Hematopoietic multipotent progenitor cell treated with erythropoietin and hydrocortisone succinate and interleukin-3 and kit ligand, for 15 days (in vitro differentiated cells): ENCODE measurements around the gene SLC10A2.
"Not testable (repeated sequence)": the region's sequence is repeated elsewhere in the genome, so short reads cannot be mapped to it uniquely, and the experiment has no call there.

Experiments used
- DNase-seq: peaks from one replicate; pipeline ENCODE4 v3.0.0-alpha.2; 2015; ENCODE audit warnings: low spot score

Gene SLC10A2, protein sequence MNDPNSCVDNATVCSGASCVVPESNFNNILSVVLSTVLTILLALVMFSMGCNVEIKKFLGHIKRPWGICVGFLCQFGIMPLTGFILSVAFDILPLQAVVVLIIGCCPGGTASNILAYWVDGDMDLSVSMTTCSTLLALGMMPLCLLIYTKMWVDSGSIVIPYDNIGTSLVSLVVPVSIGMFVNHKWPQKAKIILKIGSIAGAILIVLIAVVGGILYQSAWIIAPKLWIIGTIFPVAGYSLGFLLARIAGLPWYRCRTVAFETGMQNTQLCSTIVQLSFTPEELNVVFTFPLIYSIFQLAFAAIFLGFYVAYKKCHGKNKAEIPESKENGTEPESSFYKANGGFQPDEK

DNA sequence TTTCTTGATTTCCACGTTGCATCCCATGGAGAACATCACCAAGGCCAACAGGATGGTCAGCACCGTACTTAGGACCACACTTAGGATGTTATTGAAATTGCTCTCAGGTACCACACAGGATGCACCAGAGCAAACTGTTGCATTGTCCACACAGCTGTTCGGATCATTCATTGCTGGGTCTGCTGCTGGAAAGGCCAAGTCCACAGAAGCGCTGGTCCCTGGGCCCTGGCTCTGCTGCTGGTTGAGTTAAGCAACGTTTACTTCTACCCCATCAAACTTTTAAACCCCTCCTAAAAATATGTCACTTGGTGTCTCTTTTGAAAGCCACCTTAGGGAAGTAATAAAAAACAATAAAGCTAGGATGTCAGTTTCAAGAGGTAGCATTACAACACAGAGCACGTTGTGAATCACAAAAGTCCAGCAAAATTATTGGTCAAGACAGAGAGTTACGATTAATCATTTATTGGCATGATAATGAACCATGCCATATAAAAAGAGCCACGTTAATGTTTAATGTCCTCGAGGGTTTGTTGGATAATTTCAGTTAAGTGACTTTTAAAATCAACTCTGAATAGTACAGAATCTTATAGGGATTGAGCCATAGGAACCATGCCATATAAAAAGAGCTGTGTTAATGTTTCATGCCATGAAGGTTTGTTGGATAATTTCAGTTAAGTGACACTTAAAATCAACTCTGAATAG lies at the start of gene SLC10A2:
SLC10A2 (minus strand) TSS at position 339 of the 702 bp plus-strand sequence; CDS start at position 171, 168 bp downstream.
- no peak for DNase-seq

DNA sequence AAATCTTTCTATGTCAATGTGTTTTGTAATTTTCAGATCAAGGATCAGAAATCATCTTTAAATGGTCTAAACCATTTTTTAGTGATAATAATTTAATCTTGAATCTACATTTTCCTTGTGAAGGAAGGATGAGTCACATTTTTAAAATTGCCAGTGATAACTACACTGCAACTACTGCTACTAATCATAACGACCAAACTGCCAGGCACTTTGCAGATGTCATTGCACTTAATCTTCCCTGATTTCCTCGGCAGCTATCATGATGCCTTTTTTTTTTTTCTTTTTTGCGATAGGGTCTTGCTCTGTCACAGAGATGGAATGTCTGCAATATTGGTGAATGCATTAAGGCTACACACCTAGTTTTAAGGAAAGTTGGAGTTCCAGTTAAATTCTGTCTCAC lies 41.4 kb upstream of the SLC10A2 start:
- no peak for DNase-seq

DNA sequence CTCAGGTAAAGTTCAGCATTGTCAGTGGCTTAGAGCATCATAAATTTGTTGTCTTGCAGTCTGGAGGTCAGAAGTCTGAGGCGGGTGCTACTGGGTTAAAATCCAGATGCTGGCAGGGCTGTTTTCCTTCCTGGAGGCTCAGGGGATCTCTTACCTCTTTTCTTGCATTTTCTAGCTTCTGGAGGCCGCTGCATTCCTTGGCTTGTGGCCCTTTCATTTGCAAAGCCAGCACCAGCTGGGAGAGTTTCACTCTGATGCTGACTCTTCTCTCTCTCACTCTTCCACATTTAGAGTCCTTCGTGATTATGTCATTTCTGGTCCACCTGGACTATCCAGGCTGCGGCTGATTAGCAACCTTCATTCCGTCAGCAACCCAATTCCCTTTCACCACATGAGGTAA lies 38.1 kb upstream of the SLC10A2 start:
- no peak for DNase-seq

DNA sequence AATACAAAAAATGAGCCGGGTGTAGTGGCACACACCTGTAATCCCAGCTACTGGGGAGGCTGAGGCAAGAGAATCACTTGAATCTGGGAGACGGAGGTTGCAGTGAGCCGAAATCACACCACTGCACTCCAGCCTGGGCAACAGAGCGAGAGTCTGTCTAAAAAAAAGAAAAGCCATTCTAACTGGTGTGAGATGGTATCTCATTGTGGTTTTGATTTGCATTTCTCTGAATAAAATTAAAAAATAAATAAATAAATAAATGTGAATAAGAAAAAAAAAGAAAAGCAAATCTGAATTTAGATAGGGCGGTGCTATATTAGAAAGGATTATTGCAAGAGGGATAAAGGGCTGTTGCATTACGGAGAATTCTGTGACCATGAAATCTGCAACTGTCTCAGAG lies 37.2 kb upstream of the SLC10A2 start:
- DNase-seq = not testable (repeated sequence)

- DNase-seq = no peak
These were observed 36.3 kb upstream of the SLC10A2 start for GRCh38 chr13:103102482-103102881.

GRCh38 chr13:103101901-103102300 lies 35.7 kb upstream of the SLC10A2 start:
- DNase-seq = no peak

GRCh38 chr13:103101500-103101899 lies 35.3 kb upstream of the SLC10A2 start:
- DNase-seq = no peak

- no peak for DNase-seq
These were observed 34.6 kb upstream of the SLC10A2 start for GRCh38 chr13:103100830-103101229.

DNA sequence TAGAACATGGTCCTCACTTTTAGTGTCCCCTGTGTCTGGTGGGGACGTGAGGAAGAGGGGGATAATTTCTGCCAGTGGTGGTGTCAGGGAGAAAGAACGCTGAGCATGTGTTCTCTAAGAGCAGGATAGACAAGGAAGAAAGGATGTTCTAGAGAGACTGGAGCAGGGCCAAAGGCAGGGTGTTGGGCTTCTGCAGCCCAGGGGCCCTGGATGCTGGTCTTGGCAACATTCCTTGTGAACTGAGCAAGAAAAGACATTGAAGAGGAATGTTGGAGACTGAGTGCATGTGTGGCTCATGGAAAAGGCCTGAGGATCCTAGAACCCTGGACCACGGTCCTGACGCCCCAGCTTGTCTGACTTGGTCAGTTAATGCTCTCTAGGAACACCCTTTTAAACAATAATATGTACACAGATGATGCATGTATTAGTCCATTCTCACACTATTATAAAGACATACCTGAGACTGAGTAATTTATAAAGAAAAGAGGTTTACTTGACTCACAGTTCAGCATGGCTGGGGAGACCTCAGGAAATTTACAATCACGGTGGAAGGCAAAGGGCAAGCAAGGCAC lies 33.6 kb upstream of the SLC10A2 start:
- DNase-seq = no peak

GRCh38 chr13:103098535-103098934 lies 32.3 kb upstream of the SLC10A2 start:
- DNase-seq = no peak

GRCh38 chr13:103097366-103097928 lies 31.2 kb upstream of the SLC10A2 start:
- DNase-seq = no peak

DNA sequence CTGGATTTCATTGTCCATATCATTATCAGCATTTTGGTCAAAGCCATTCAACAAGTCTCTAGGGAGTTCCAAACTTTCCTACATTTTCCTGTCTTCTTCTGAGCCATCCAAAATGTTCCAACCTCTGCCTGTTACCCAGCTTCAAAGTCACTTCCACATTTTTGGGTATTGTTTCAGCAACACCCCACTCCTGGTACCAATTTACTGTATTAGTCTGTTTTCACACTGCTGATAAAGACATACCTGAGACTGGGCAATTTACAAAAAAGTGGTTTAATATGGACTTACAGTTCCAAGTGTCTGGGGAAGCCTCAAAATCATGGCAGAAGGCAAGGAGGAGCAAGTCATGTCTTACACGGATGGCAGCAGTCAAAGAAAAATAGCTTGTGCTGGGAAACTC lies 27.4 kb upstream of the SLC10A2 start:
- not testable (repeated sequence) for DNase-seq

DNA sequence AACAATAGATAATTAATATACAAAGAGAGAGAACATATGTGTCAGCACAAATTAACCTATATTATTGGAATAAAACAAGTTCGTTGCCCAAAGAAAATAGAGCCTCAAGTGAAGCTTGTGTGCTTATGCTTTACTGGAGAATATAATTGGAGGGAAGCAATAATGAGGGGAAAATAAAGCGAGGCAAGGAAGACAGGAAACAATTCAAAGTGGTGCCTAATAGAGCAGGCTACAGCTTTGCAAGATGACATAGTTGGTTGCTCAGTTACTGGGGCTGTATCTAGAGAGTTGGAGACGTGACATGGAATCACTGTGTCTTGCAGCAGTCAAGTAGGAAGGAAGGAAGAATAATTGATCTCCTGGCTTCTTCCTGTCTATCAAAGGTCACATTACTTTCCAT lies 21.1 kb upstream of the SLC10A2 start:
- DNase-seq = no peak

- DNase-seq = no peak
These were observed 15.2 kb upstream of the SLC10A2 start for GRCh38 chr13:103081435-103081834.

DNA sequence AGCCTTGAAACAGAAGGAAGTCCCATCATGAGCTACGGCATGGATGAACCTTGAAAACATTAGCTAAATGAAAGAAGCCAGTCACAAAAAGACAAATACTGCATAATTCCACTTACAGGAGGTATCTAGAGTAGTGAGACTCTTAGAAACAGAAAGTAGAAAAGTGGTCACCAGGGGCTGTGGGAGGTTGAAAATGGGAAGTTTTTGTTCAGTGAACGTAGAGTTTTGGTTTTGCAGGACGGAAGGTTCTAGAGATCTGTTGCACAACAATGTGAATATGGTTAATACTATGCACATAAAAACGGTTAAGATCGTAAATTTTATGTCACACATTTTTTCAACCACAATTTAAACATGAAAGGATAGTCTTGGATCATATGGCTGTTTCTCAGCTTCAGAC lies 11.9 kb upstream of the SLC10A2 start:
- no peak for DNase-seq

- no peak for DNase-seq
These were observed 2.6 kb upstream of the SLC10A2 start for GRCh38 chr13:103068836-103069235.

DNA sequence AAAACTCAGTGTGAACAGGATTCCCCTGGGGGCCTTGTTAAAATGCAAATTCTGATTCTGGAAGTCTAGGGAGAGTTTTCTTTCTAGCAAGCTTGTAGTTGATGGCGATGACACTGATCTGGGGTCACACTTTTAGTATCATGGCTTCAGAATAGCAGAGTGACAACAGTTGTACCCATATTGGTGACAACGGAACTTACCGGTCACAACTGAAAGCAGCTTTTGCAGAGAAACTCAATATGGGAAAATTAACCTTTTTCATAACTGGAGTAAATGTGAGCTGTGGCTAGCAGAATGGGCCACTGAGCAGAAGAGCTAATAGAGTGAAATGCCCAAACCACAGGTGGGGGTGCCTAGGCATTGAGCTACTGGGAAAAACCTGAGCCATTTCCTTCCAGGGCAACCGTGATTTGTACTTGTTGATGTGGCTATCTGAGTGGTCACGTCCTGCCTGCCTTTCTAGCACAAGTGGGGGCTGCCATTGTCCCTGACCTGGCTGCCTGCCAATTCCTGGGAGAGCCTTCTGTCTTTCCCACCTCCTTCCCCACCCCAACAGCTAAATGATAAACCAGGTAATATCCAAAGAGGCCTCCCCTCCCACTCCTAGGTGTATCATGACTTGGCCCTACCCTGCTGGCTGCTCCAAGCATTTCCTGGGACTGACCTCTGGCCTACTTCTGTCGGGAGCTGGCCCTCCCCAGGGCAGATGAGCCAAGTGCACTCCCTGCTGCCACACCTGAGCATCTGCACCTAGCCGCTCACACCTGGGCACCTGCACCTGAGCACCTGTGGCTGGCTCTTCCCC lies 1.7 kb upstream of the SLC10A2 start:
- no peak for DNase-seq

- DNase-seq = no peak
These were observed 646 bp upstream of the SLC10A2 start for GRCh38 chr13:103066781-103067345.

DNA sequence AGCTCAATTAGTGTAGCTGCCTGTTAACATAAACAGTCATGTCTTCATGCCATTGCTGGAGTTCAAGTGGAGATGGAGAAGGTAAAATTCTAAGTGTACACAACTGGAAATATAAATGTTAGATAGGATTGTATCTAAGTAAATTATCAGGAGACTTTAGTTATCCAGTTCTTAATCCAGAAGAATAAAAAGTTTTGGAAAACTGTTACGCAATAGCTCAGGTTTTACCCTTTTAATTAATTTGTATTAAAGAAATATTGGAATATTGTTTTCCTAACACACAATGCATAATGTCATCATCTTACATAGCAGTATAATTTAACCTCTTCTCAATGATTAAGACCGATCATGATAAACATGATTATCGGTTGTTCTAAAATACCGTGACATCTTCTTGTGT lies 2.8 kb downstream of the SLC10A2 start:
- no peak for DNase-seq

- no peak for DNase-seq
These were observed 4.1 kb downstream of the SLC10A2 start for GRCh38 chr13:103062079-103062478.

- DNase-seq = no peak
These were observed 10.2 kb downstream of the SLC10A2 start for GRCh38 chr13:103056008-103056407.

DNA sequence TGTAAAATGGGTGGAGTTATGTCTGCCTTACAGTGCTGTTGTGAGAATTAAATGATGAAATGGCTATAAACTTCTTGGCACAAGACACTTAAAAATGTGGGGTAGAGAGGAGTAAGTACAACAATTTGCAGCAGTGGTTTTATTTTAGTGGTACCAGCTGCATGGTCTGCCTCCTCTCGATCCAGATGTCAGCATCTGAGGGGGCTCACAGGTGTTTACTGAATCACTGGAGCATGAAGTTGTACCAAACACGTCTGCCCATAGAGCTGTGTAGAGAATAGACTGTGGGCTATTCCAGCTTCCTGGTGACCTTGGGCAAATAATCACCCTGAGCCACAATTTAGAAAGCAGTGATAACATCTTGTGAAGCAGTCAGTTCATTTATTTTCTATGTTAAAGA lies 11.1 kb downstream of the SLC10A2 start:
- DNase-seq = no peak
